ENCODE measurements around the gene ANKRD40CL.

ANKRD40CL gene

DNA sequence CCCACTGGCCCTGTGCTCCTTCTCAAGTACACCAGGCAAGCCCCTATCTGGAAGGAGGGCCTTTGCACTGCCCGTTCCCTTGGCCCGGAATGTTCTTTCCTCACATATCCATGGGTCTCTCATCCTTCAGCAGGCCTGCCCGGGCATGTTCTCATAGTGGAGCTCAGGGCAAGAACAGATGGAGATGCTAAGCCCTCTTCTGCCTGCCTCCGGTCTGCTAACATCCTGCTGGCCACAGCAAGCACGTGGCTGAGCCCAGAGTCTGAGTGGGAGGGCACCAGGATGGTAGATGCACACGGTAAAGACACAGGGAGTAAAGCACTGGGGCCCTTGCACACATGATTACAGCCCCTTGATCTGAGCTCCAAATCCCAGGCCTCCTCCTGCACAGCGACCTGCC is 19.8 kb upstream of the ANKRD40CL start:
- TF ChIP-seq, protein P1, sequence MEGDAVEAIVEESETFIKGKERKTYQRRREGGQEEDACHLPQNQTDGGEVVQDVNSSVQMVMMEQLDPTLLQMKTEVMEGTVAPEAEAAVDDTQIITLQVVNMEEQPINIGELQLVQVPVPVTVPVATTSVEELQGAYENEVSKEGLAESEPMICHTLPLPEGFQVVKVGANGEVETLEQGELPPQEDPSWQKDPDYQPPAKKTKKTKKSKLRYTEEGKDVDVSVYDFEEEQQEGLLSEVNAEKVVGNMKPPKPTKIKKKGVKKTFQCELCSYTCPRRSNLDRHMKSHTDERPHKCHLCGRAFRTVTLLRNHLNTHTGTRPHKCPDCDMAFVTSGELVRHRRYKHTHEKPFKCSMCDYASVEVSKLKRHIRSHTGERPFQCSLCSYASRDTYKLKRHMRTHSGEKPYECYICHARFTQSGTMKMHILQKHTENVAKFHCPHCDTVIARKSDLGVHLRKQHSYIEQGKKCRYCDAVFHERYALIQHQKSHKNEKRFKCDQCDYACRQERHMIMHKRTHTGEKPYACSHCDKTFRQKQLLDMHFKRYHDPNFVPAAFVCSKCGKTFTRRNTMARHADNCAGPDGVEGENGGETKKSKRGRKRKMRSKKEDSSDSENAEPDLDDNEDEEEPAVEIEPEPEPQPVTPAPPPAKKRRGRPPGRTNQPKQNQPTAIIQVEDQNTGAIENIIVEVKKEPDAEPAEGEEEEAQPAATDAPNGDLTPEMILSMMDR (IDR thresholded peaks at IDR 0.05; ENCODE audit: low read depth, low read length), result no peak
- H3K4me3 ChIP-seq (ENCODE audit: low read depth, low read length), result no peak overlapping the region

DNA sequence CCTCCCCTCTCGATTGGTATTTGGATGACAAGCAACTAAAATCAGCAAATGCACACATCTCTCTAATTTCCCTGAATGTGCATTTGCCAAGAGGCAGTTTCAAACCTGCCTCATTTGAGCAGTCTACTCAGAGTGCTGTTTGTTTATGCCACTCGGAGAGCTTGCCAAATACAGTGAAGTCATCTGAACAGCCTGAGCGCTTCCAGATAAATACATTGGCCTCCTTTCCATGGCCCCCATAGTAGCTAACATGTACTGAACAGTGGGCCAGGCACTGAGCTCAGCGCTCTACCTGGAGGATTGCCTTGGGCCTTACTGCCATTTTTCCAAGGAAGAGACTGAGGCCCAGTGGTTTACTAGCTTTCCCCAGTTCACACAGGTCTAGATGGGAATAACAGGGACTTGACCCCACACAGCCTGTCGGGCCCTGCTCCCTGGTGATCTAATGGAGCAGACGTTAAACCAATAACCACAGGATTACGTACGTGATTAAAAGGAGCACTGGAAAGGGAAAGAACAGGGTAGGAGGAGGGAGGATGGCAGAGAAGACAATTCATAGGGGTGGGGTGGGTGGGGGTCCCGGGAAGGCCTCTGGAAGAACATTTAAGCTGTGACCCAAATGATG is 18.7 kb upstream of the ANKRD40CL start:
- no peak overlapping the region for H3K4me3 ChIP-seq (ENCODE audit: low read depth, low read length)
- TF ChIP-seq, protein P1 (IDR thresholded peaks at IDR 0.05; ENCODE audit: low read depth, low read length), result no peak

DNA sequence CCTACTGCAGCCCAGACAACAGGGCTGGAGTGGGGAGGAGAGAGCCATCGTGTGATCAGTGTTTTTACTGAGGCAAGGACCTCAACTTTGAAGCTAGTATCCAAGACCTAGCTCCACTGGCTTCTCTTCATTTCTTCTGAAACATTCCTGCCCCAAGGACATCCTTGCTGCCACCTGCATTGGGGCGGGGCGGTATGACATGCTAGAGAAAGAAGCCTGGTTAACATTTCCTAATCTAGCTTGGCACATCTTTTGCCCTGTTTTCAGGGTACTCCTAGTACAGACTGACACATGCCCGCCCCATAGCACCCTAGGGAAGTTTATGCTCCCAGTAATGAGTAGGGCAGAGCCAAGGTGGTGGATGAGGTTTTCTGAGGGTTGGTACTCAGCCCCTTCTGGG is 17.8 kb upstream of the ANKRD40CL start:
- no peak overlapping the region for H3K4me3 ChIP-seq (ENCODE audit: low read depth, low read length)
- TF ChIP-seq, protein P1 (IDR thresholded peaks at IDR 0.05; ENCODE audit: low read depth, low read length), result no peak

DNA sequence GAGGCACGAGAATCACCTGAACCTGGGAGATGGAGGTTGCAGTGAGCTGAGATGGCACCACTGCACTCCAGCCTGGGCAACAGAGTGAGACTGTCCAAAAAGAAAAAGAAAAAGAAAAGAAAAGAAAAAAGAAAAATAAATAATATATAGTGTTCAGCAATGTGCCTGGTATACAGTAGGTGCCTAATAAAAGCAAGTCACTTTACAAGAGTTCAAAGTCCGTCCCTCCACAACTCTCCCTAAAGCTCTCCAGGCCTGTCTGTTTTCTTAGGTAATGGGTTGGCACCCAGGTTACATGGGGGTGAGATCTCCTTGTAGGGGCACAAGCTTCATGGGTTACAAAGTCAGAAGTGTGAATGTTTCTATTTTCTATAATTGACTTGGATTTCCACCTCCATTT is 16.6 kb upstream of the ANKRD40CL start:
- TF ChIP-seq, protein P1 (IDR thresholded peaks at IDR 0.05; ENCODE audit: low read depth, low read length), result no peak
- no peak overlapping the region for H3K4me3 ChIP-seq (ENCODE audit: low read depth, low read length)

DNA sequence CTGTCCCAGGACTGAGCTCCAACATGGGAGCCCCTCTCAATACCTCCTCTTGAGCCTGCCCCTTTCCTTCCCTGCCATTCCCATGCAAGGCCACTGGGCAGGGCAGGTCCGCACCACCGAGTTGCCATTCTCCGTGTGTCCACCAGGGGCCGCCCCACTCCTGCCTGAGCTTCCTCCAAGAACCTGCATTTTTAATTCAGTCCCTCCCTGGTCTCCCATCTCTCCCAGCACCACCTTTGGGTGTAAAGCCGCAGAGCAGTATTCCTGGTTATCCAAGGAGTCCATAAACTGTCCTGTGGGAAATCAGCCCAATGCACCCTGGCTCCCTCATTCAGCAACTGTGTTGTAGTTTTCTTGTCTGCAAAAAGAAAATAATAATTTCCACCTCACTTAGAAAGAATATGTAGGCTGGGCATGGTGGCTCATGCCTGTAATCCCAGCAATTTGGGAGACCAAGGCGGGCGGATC is 15.9 kb upstream of the ANKRD40CL start:
- no peak overlapping the region for H3K4me3 ChIP-seq (ENCODE audit: low read depth, low read length)
- TF ChIP-seq, protein P1 (IDR thresholded peaks at IDR 0.05; ENCODE audit: low read depth, low read length), result peak; percentile 97

DNA sequence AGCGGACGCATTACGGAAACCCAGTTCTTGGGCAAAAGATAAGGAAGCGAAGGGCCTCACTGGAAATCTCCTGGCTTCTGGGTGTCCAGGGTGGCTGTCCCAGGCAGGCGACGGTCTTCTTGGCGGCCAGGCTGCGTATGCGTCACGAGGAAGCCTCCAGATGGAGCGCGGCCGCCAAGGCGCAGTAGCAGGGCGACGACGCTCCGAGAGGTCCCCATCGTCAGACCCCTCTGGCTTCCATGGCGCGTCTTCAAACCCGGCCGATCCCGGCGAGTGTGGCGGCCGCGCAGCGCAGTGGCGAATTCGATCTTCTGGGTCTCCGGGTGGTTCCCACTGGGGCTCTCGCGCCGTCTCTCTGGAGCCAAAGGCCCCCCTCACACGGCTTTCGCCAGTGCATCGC is 13.8 kb upstream of the ANKRD40CL start:
- TF ChIP-seq, protein P1 (IDR thresholded peaks at IDR 0.05; ENCODE audit: low read depth, low read length), result no peak
- H3K4me3 ChIP-seq (ENCODE audit: low read depth, low read length), result peak overlapping the region; percentile 22; the same call in 1 of the 2 replicates

DNA sequence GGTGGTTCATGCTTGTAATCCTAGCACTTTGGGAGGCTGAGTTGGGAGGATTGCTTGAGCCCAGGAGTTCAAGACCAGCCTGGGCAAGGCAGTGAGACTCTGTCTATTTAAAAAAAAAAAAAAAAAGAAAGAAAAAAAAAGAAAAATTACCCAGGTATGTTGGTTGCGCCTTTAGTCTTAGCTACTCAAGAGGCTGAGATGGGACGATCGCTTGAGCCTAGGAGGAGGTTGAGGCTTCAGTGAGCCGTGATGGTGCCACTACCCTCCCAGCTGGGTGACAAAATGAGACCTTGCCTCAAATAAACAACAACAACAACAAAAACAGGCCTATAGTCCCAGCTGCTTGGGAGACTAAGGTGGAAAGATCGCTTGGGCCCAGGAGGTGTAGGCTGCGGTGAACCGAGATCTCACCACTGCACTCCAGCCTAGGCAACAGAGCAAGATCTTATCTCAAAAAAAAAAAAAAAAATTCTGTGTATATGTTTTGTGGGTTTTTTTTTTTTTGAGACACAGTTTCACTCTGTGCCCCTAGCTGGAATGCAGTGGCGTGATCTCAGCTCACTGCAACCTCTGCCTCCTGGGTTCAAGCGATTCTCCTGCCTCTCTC is 12.5 kb upstream of the ANKRD40CL start:
- TF ChIP-seq, protein P1 (IDR thresholded peaks at IDR 0.05; ENCODE audit: low read depth, low read length), result no peak
- no peak overlapping the region for H3K4me3 ChIP-seq (ENCODE audit: low read depth, low read length)

Measured in WI38 (cell line).